H1 (cell line): ENCODE results near the gene HPGDS. TPM values are rescaled to one million over a fixed set of nuclear protein-coding genes. Genes with fewer than 3 reads are reported as not detected.

ENCODE experiments used
- CTCF ChIA-PET: fragments of 300-600 bp; sonication (Branson Sonifier 250); formaldehyde crosslinking; loops from one replicate; lab custom pipeline; 2021; ENCODE audit not compliant: partially characterized antibody; lab: Charles Lee
- POLR2A ChIA-PET: fragments of 300-600 bp; sonication (Branson Sonifier 250); formaldehyde crosslinking; loops from one replicate; lab custom pipeline; 2021; ENCODE audit warnings: inconsistent platforms; ENCODE audit not compliant: partially characterized antibody; lab: Charles Lee
- DNase-seq, 2 experiments: peaks; one replicate each; pipeline versions ENCODE4 v3.0.0 to v3.0.0-alpha.2; 2010 to 2022; ENCODE audit warnings: low spot score in 2 of 2, low read depth in 1 of 2, mixed read lengths in 1 of 2
- FAIRE-seq: peaks from 2 replicates; lab custom pipeline; 2011; peaks lifted over from hg19 to GRCh38; lab: Jason Lieb, UNC
- H2AFZ ChIP-seq: 2 replicates; pipeline ENCODE4 v1.8.1; 2012; ENCODE audit warnings: low read length, inconsistent platforms
- H2AK5ac ChIP-seq: 2 replicates; pipeline ENCODE4 v1.6.1; 2013; ENCODE audit warnings: low read depth, low read length
- H2BK120ac ChIP-seq: replicated peaks from 2 replicates; pipeline ENCODE3; 2013; ENCODE audit warnings: low read depth, low read length, inconsistent platforms
- H2BK12ac ChIP-seq: 2 replicates; pipeline ENCODE4 v1.6.1; 2013; ENCODE audit warnings: low read depth, low read length
- H2BK15ac ChIP-seq: 2 replicates; pipeline ENCODE4 v1.6.1; 2013; ENCODE audit warnings: low read length
- H2BK20ac ChIP-seq: 2 replicates; pipeline ENCODE4 v1.6.1; 2013; ENCODE audit warnings: low read length
- H2BK5ac ChIP-seq: 2 replicates; pipeline ENCODE4 v1.6.1; 2013; ENCODE audit warnings: low read depth, low read length
- H3K14ac ChIP-seq: 2 replicates; pipeline ENCODE4 v1.6.1; 2013; ENCODE audit warnings: inconsistent platforms; ENCODE audit not compliant: insufficient read length
- H3K18ac ChIP-seq: 2 replicates; pipeline ENCODE4 v1.6.1; 2013; ENCODE audit warnings: low read length; ENCODE audit errors: extremely low read depth
- H3K23ac ChIP-seq: 2 replicates; pipeline ENCODE4 v1.6.1; 2013; ENCODE audit warnings: inconsistent platforms; ENCODE audit not compliant: insufficient read length
- H3K23me2 ChIP-seq: 2 replicates; pipeline ENCODE4 v1.6.1; 2013; ENCODE audit warnings: low read depth, low read length
- H3K27ac ChIP-seq: 2 replicates; pipeline ENCODE4 v1.6.1; 2011; ENCODE audit warnings: low read depth, low read length, inconsistent platforms
- H3K27me3 ChIP-seq, 4 experiments: replicated peaks in 1 of 4; 1 replicate in 1 of 4; 2 replicates in 3 of 4; pipeline versions ENCODE4 v1.6.1 to v1.8.1; 2011 to 2013; ENCODE audit warnings: low read length in 3 of 4, mild to moderate bottlenecking in 3 of 4, inconsistent platforms in 2 of 4, mixed read lengths in 2 of 4, moderate library complexity in 1 of 4; ENCODE audit not compliant: control insufficient read depth in 3 of 4, insufficient read depth in 3 of 4; ENCODE audit errors: extremely low read depth in 1 of 4
- H3K36me3 ChIP-seq, 4 experiments: 2 replicates each; pipeline versions ENCODE4 v1.6.1 to v1.8.1; 2011 to 2013; ENCODE audit warnings: mild to moderate bottlenecking in 4 of 4, low read length in 3 of 4, moderate library complexity in 2 of 4, control low read depth in 1 of 4, inconsistent platforms in 1 of 4; ENCODE audit not compliant: insufficient read depth in 4 of 4, control insufficient read depth in 2 of 4
- H3K4ac ChIP-seq: replicated peaks from 2 replicates; pipeline ENCODE3; 2013; ENCODE audit warnings: low read length, low read depth, mixed read lengths, inconsistent platforms; ENCODE audit not compliant: insufficient read length
- H3K4me1 ChIP-seq, 4 experiments: replicated peaks in 1 of 4; 1 replicate in 1 of 4; 2 replicates in 3 of 4; pipeline versions ENCODE4 v1.6.1 to v1.8.1; 2011 to 2013; ENCODE audit warnings: low read length in 3 of 4, inconsistent platforms in 2 of 4, mixed read lengths in 1 of 4; ENCODE audit not compliant: insufficient read depth in 4 of 4, control insufficient read depth in 3 of 4
- H3K4me2 ChIP-seq, 2 experiments: 2 replicates each; pipeline versions ENCODE4 v1.6.1 to v1.8.1; 2011 to 2013; ENCODE audit warnings: low read depth in 2 of 2, low read length in 2 of 2, control low read depth in 1 of 2, inconsistent platforms in 1 of 2, mild to moderate bottlenecking in 1 of 2; ENCODE audit not compliant: insufficient read depth in 1 of 2
- H3K4me3 ChIP-seq, 4 experiments: fragments of 200-600, 300-600 bp in 1 of 4; sonication (generic), shearing (Covaris generic), sonication (Bioruptor Twin) in 1 of 4; 2 replicates each; pipeline versions ENCODE4 v1.5.1 to v1.8.1; 2011 to 2016; ENCODE audit warnings: low read length in 4 of 4, low read depth in 3 of 4, control low read depth in 2 of 4, inconsistent platforms in 2 of 4, mild to moderate bottlenecking in 2 of 4, mixed read lengths in 1 of 4, moderate library complexity in 1 of 4; ENCODE audit not compliant: insufficient read depth in 2 of 4; ENCODE audit errors: extremely low read depth in 1 of 4
- H3K56ac ChIP-seq: replicated peaks from 2 replicates; pipeline ENCODE3; 2013; ENCODE audit warnings: low read depth, mild to moderate bottlenecking, mixed read lengths, low read length, inconsistent platforms; ENCODE audit not compliant: insufficient read length
- H3K79me1 ChIP-seq: 2 replicates; pipeline ENCODE4 v1.6.1; 2013; ENCODE audit warnings: low read depth, low read length, control low read depth
- H3K79me2 ChIP-seq, 2 experiments: 2 replicates each; pipeline versions ENCODE4 v1.6.1 to v1.8.1; 2012 to 2013; ENCODE audit warnings: low read length in 2 of 2, mild to moderate bottlenecking in 2 of 2, inconsistent platforms in 1 of 2; ENCODE audit not compliant: insufficient read depth in 2 of 2, control insufficient read depth in 1 of 2
- H3K9ac ChIP-seq, 4 experiments: replicated peaks in 1 of 4; 1 replicate in 1 of 4; 2 replicates in 3 of 4; pipeline versions ENCODE4 v1.6.1 to v1.8.1; 2011 to 2013; ENCODE audit warnings: low read depth in 3 of 4, low read length in 3 of 4, control low read depth in 2 of 4, mild to moderate bottlenecking in 2 of 4, moderate library complexity in 2 of 4, inconsistent platforms in 1 of 4; ENCODE audit errors: extremely low read depth in 1 of 4
- H3K9me3 ChIP-seq, 2 experiments: 2 replicates each; pipeline versions ENCODE4 v1.6.1 to v1.8.1; 2012 to 2013; ENCODE audit warnings: mild to moderate bottlenecking in 2 of 2, moderate library complexity in 2 of 2, control low read depth in 1 of 2, inconsistent platforms in 1 of 2, low read depth in 1 of 2, low read length in 1 of 2, mixed read lengths in 1 of 2; ENCODE audit not compliant: insufficient read depth in 2 of 2
- H4K20me1 ChIP-seq, 2 experiments: replicated peaks in 1 of 2; 2 replicates each; pipeline versions ENCODE3 to v1.8.1; 2011 to 2013; ENCODE audit warnings: inconsistent platforms in 2 of 2, low read length in 2 of 2, mild to moderate bottlenecking in 1 of 2; ENCODE audit not compliant: insufficient read depth in 2 of 2, control insufficient read depth in 1 of 2
- H4K5ac ChIP-seq: 2 replicates; pipeline ENCODE4 v1.6.1; 2013; ENCODE audit warnings: low read length, low read depth, mixed read lengths, inconsistent platforms; ENCODE audit not compliant: insufficient read length
- H4K8ac ChIP-seq: 2 replicates; pipeline ENCODE4 v1.8.0; 2013; ENCODE audit warnings: mild to moderate bottlenecking, moderate library complexity, low read length, inconsistent platforms; ENCODE audit not compliant: insufficient read depth; ENCODE audit errors: extremely low read depth
- H4K91ac ChIP-seq: replicated peaks from 2 replicates; pipeline ENCODE3; 2013; ENCODE audit warnings: low read length, mixed read lengths, inconsistent platforms; ENCODE audit not compliant: insufficient read length
- BACH1 ChIP-seq: IDR thresholded peaks from 2 replicates; pipeline ENCODE4 v1.6.1; 2012; ENCODE audit warnings: low read length, improper control_type of control experiment
- CHD1 ChIP-seq: IDR thresholded peaks from 2 replicates; pipeline ENCODE4 v1.6.1; 2012; ENCODE audit warnings: low read depth, low read length, improper control_type of control experiment
- CREB1 ChIP-seq: IDR thresholded peaks from 2 replicates; pipeline ENCODE4 v1.6.1; 2012; ENCODE audit warnings: inconsistent platforms
- MAFK ChIP-seq: IDR thresholded peaks from 2 replicates; pipeline ENCODE4 v1.6.1; 2012; ENCODE audit warnings: low read depth, mild to moderate bottlenecking, improper control_type of control experiment, low read length
- NANOG ChIP-seq: IDR thresholded peaks from 2 replicates; pipeline ENCODE4 v1.6.1; 2011; ENCODE audit warnings: low read length, low read depth, mild to moderate bottlenecking, inconsistent platforms; ENCODE audit not compliant: insufficient read depth, poor library complexity, severe bottlenecking
- NRF1 ChIP-seq: IDR thresholded peaks from 2 replicates; pipeline ENCODE4 v1.6.1; 2011; ENCODE audit warnings: mild to moderate bottlenecking, low read depth, low read length, improper control_type of control experiment
- POLR2A ChIP-seq, 2 experiments: IDR thresholded peaks; 1 replicate in 1 of 2; 2 replicates in 1 of 2; pipeline ENCODE4 v1.6.1; 2011; ENCODE audit warnings: low read depth in 2 of 2, low read length in 2 of 2, mild to moderate bottlenecking in 2 of 2; ENCODE audit errors: control extremely low read depth in 1 of 2
- RBBP5 ChIP-seq: IDR thresholded peaks from 2 replicates; pipeline ENCODE4 v1.7.1; 2012; ENCODE audit warnings: low read depth, mild to moderate bottlenecking, inconsistent platforms, low read length, moderate library complexity, borderline replicate concordance
- SIN3A ChIP-seq, 2 experiments: IDR thresholded peaks in 1 of 2; conservative IDR thresholded peaks in 1 of 2; 2 replicates each; pipeline ENCODE4 v1.6.1; 2011 to 2012; ENCODE audit warnings: low read length in 2 of 2, improper control_type of control experiment in 1 of 2, low read depth in 1 of 2, mild to moderate bottlenecking in 1 of 2
- SP1 ChIP-seq: IDR thresholded peaks from 2 replicates; pipeline ENCODE4 v1.6.1; 2011; ENCODE audit warnings: low read depth, low read length
- TAF7 ChIP-seq: optimal IDR thresholded peaks from 2 replicates; pipeline ENCODE3; 2011; ENCODE audit warnings: low read depth, mild to moderate bottlenecking, inconsistent platforms, low read length, moderate library complexity, borderline replicate concordance
- WGBS, 2 experiments: shearing (Covaris generic) in 1 of 2; methylation state at CpG; one replicate each; pipeline versions ENCODE4 v1.1.6 to v1.1.7; 2013 to 2015; ENCODE audit warnings: low lambda C conversion rate in 2 of 2, mixed read lengths in 2 of 2, inconsistent platforms in 1 of 2, low coverage in 1 of 2, missing lambda C conversion rate in 1 of 2; ENCODE audit not compliant: insufficient replicate concordance in 2 of 2, insufficient coverage in 1 of 2, insufficient read length in 1 of 2; ENCODE audit errors: extremely low coverage in 1 of 2, missing lambda C conversion rate in 1 of 2; 5-methylcytosine and 5-hydroxymethylcytosine counted together
- polyA plus RNA-seq, 7 experiments: library from polyadenylated mRNA; depleted of rRNA in 3 of 7; stranded (reverse) in 5 of 7; unstranded in 2 of 7; fragments of >200 nt in 5 of 7; fragments of 200-250 nt in 2 of 7; gene quantifications; 1 replicate in 5 of 7; 2 replicates in 1 of 7; 4 replicates in 1 of 7; pipeline versions ENCODE4 v1.2.1 to v1.2.3, GENCODE V29; 2011 to 2013; ENCODE audit warnings: missing spikeins in 2 of 7, mixed read lengths in 2 of 7
- total RNA-seq: library from RNA; stranded (reverse); fragmentation: NEBNext Ultra II Directional; extraction: Animal tissue kit (Norgen Biotek cat#: 25700); gene quantifications from 2 replicates; pipeline ENCODE4 v1.2.1, GENCODE V29; 2021

HPGDS gene
- total and polyA plus RNA-seq, 2 of the 8 experiments (the other 6 are each of a cell fraction or from before 2014, with no cell fraction given) = not detected

GRCh38 chr4:94256144-94256783 lies 86.4 kb downstream of the HPGDS start:
- DNase-seq = no peak
- WGBS, 2 experiments = 85% methylated on average over 8 of the region's 8 CpGs; no CpG with 5 or more reads in 1 of the 2 experiments
- no peak overlapping the region for H3K18ac ChIP-seq
- no peaks in the 10 kb centered on the region for H3K79me2 ChIP-seq
- H3K4me1 ChIP-seq = 0 out of 7 replicates have a peak, but pooled peaks cover 0 to 2% (median 0%) of the 10 kb centered on the region in 4 experiments
- H2BK5ac ChIP-seq = no peak overlapping the region
- no peak for TF ChIP-seq NANOG
- TF ChIP-seq SP1 = no peak
- no peak for TF ChIP-seq NRF1
- TF ChIP-seq RBBP5 = no peak
- no peak for TF ChIP-seq CREB1
- no peak for TF ChIP-seq TAF7
- no peak for TF ChIP-seq CHD1
- no peak for TF ChIP-seq BACH1
- no peak for TF ChIP-seq SIN3A (conservative IDR thresholded peaks at IDR 0.05 in 1 of 2, IDR thresholded peaks at IDR 0.05 in 1 of 2; ENCODE audit: low read depth in 1 of 2, low read length in 2 of 2)
- TF ChIP-seq POLR2A (IDR thresholded peaks at IDR 0.05; ENCODE audit: control extremely low read depth in 1 of 2, low read depth in 2 of 2, low read length in 2 of 2) = no peak
- no peak for TF ChIP-seq MAFK
- TF ChIP-seq, all 59 proteins: peak for 0
- no peak overlapping the region for H4K8ac ChIP-seq
- no peak overlapping the region for H3K4me3 ChIP-seq
- no peak overlapping the region for H2BK12ac ChIP-seq
- H2BK20ac ChIP-seq = no peak overlapping the region
- no peak overlapping the region for H3K9ac ChIP-seq
- no peak overlapping the region for H3K4me2 ChIP-seq
- POLR2A ChIA-PET = interaction anchor here (0.8 kb wide), 1 partner anchor 16 kb away, joined by 3 read pairs; no protein-coding TSS in a partner anchor
- H3K23ac ChIP-seq = no peak overlapping the region
- H3K23me2 ChIP-seq = no peaks in the 10 kb centered on the region
- no peak overlapping the region for H2AK5ac ChIP-seq
- H3K9me3 ChIP-seq = no peaks in the 10 kb centered on the region
- no peak overlapping the region for H3K4ac ChIP-seq
- no peak for FAIRE-seq
- CTCF ChIA-PET = interaction anchor here (0.6 to 1.0 kb wide), 2 partner anchors 16 to 471 kb away, joined by 3 read pairs; no protein-coding TSS in a partner anchor
- no peaks in the 10 kb centered on the region for H3K79me1 ChIP-seq
- no peak overlapping the region for H3K27ac ChIP-seq
- H3K27me3 ChIP-seq = no peaks in the 10 kb centered on the region
- H2AFZ ChIP-seq = no peak overlapping the region
- no peaks in the 10 kb centered on the region for H4K20me1 ChIP-seq
- no peak overlapping the region for H3K56ac ChIP-seq
- no peak overlapping the region for H4K5ac ChIP-seq
- H3K14ac ChIP-seq = no peak overlapping the region
- H2BK120ac ChIP-seq = no peak overlapping the region
- H2BK15ac ChIP-seq = no peak overlapping the region
- no peak overlapping the region for H4K91ac ChIP-seq
- peaks cover 0 to 34% (median 11%) of the 10 kb centered on the region in 4 experiments; a peak in 5 of 8 replicates for H3K36me3 ChIP-seq
